MCF 10A (cell line): Measurements from ENCODE around the gene RAB3D. TPM values are rescaled to one million over a fixed set of nuclear protein-coding genes. Genes with fewer than 3 reads are reported as not detected.

ENCODE experiments used
- BruUV-seq: library from RNA; stranded (reverse); fragments of 400-500 nt; replicated peaks from 2 replicates; lab custom pipeline; 2021; lab: Mats Ljungman, UMichigan
- CTCF ChIA-PET: fragments of 300-600 bp; sonication (Branson Sonifier 250); formaldehyde crosslinking; extraction: SDS; loops from one replicate; lab custom pipeline; 2021; ENCODE audit warnings: antibody characterized with exemption, inconsistent platforms; lab: Yijun Ruan, JAX
- POLR2A ChIA-PET: fragments of 300-600, 350-650 bp; sonication (Branson Sonifier 250); formaldehyde crosslinking; extraction: SDS; loops from one replicate; lab custom pipeline; 2020; ENCODE audit warnings: antibody characterized with exemption, inconsistent platforms; lab: Yijun Ruan, JAX
- DNase-seq: peaks from one replicate; pipeline ENCODE4 v3.0.0-alpha.2; 2018; ENCODE audit not compliant: unreplicated experiment
- H3K27ac Mint-ChIP-seq: one replicate; pipeline ENCODE4 v1.8.0; 2022; ENCODE audit warnings: mild to moderate bottlenecking, low read depth, mixed read lengths; ENCODE audit not compliant: unreplicated experiment
- H3K27me3 Mint-ChIP-seq: one replicate; pipeline ENCODE4 v1.8.0; 2022; ENCODE audit warnings: mixed read lengths; ENCODE audit not compliant: insufficient read depth, unreplicated experiment
- H3K36me3 Mint-ChIP-seq: one replicate; pipeline ENCODE4 v1.8.0; 2022; ENCODE audit warnings: mild to moderate bottlenecking, moderate library complexity, mixed read lengths; ENCODE audit not compliant: insufficient read depth, unreplicated experiment
- H3K4me1 Mint-ChIP-seq: one replicate; pipeline ENCODE4 v1.8.0; 2022; ENCODE audit warnings: mixed read lengths; ENCODE audit not compliant: insufficient read depth, unreplicated experiment
- H3K4me3 Mint-ChIP-seq: one replicate; pipeline ENCODE4 v1.8.0; 2022; ENCODE audit warnings: mild to moderate bottlenecking, moderate library complexity, mixed read lengths; ENCODE audit not compliant: unreplicated experiment
- H3K9me3 Mint-ChIP-seq: one replicate; pipeline ENCODE4 v1.8.0; 2022; ENCODE audit warnings: mixed read lengths; ENCODE audit not compliant: unreplicated experiment
- CTCF ChIP-seq: fragments of 200-600 bp; IDR thresholded peaks from one replicate; pipeline ENCODE4 v1.8.0; 2022; ENCODE audit warnings: antibody characterized with exemption, mild to moderate bottlenecking; ENCODE audit not compliant: unreplicated experiment
- intact Hi-C: fragments of 100-400 bp; cut with micrococcal nuclease; formaldehyde crosslinking; loops from 2 replicates; pipeline ENCODE4 v1.14.1; 2022
- total RNA-seq: library from RNA; stranded (reverse); gene quantifications from 2 replicates; pipeline ENCODE4 v1.2.3, GENCODE V29; 2022

RAB3D gene
- total RNA-seq, 1 experiment from 2014 or later: 46.5 TPM

GRCh38 chr19:11295665-11296245 is 43.7 kb downstream of the RAB3D start, which contains the start of gene TSPAN16:
Gene TSPAN16 (plus strand): TSS chr19:11296160. CDS start chr19:11296298, 138 bp downstream.
- ChIA-PET POLR2A (interaction anchor here (0.9 to 1.7 kb wide), 3 partner anchors 14 to 82 kb away, joined by 3 read pairs; partner anchors contain the start of gene DOCK6), CTCF (interaction anchor here (0.5 to 2.3 kb wide), 10 partner anchors 10 to 248 kb away, joined by 3 to 9 read pairs (median 4); no protein-coding TSS in a partner anchor)
- no peaks in the 10 kb centered on the region for H3K27me3 Mint-ChIP-seq
- H3K27ac Mint-ChIP-seq: peak within 1 kb of the TSS; percentile 40
- no peaks in the 10 kb centered on the region for H3K36me3 Mint-ChIP-seq
- peak; percentile 22 for DNase-seq
- H3K9me3 Mint-ChIP-seq: no peaks in the 10 kb centered on the region
- TF ChIP-seq CTCF: no peak
- intact Hi-C loops: no loop called here
- H3K4me3 Mint-ChIP-seq: no peak within 1 kb of the TSS
- peaks cover 11% of the 10 kb centered on the region for H3K4me1 Mint-ChIP-seq
- no TSS peak for BruUV-seq

GRCh38 chr19:11295180-11295579 is 44.3 kb downstream of the RAB3D start:
- no peak for TF ChIP-seq CTCF
- POLR2A ChIA-PET: interaction anchor here (1.7 kb wide), 1 partner anchor 14 kb away, joined by 3 read pairs; no protein-coding TSS in a partner anchor
- Mint-ChIP-seq H3K27ac (no peak overlapping the region), H3K4me1 (peaks cover 11% of the 10 kb centered on the region), H3K4me3 (no peak overlapping the region), H3K9me3 (no peaks in the 10 kb centered on the region), H3K27me3 (no peaks in the 10 kb centered on the region), H3K36me3 (no peaks in the 10 kb centered on the region)
- intact Hi-C loops: no loop called here
- no peak for DNase-seq
- no TSS peak for BruUV-seq
- CTCF ChIA-PET: interaction anchor here (0.5 to 2.3 kb wide), 9 partner anchors 11 to 247 kb away, joined by 3 to 9 read pairs (median 4); no protein-coding TSS in a partner anchor

DNA sequence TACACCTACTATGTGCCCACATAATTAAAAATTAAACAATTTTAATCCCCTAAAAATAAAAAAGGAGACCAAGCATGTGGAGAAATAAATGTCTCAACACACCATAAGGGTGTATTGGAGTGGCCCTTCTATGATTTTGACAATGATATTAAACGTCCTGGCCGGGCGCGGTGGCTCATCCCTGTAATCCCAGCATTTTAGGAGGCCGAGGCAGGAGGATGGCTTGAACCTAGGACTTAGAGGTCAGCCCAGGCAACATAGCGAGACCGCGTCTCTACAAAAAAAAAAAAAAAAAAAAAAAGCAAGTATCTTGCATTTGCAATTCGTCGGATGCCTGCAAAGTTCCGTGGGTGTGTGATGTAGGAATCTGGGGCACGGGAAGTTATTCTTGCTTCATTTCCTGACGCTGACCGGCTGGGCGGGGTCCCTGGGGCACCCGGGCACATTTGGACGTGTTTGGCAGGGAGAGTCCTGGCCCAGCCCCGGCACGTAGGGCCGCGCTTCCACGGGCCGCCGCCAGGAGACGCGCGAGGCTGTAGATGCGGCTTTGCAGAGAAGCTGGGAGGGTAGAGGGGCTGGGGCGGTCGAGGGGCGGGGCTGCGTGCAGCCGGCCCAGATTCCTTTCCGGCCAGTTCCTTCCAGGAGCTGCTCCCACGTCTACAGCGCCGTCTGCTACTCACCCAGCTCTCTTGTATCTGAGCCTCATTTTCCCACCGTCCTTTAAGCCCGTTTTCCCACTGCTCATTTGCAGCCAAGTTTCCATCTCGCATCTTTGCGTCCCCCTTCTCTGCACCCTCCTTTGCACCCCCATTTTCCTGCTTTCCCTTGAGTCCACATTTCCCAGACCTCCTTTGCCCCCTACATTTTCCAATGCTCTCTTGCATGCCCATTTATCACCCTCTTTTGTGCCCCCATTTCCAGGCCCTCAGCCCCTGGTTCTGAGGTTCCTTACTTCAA is 45.7 kb downstream of the RAB3D start:
- ChIA-PET CTCF (interaction anchor here (0.6 to 2.2 kb wide), 15 partner anchors 10 to 1505 kb away, joined by 3 to 10 read pairs (median 3); partner anchors contain the start of genes RAB3D and SWSAP1), POLR2A (interaction anchor here (0.7 to 1.4 kb wide), 8 partner anchors 28 to 143 kb away, joined by 3 to 11 read pairs (median 3); partner anchors contain the start of genes CCDC159, SWSAP1 and TMEM205)
- intact Hi-C loops: loop anchor here (1.0 to 2.0 kb wide), 5 partner anchors 51 to 294 kb away; no protein-coding TSS in a partner anchor
- TF ChIP-seq CTCF: peak; percentile 99
- Mint-ChIP-seq H3K4me1 (peaks cover 11% of the 10 kb centered on the region), H3K27ac (no peak overlapping the region), H3K4me3 (peak overlapping the region; percentile 48), H3K36me3 (no peaks in the 10 kb centered on the region), H3K9me3 (no peaks in the 10 kb centered on the region), H3K27me3 (no peaks in the 10 kb centered on the region)
- peak; percentile 99 for DNase-seq
- BruUV-seq: no TSS peak
